ENCODE results near the gene TBCK.

The TBCK gene

GRCh38 chr4:106058921-106059320 lies 257.1 kb downstream of the TBCK start:
- TF ChIP-seq POLR2AphosphoS5 (IDR thresholded peaks at IDR 0.05; ENCODE audit: low read depth, low read length) (no peak), TAF1 (IDR thresholded peaks at IDR 0.05; ENCODE audit: borderline replicate concordance, low read depth, low read length) (no peak), POLR2A (IDR thresholded peaks at IDR 0.05; ENCODE audit: low read depth, low read length) (no peak)
- DNase-seq (ENCODE audit: insufficient read length) (no peak), FAIRE-seq (no peak)

GRCh38 chr4:106056914-106057313 lies 259.1 kb downstream of the TBCK start:
- FAIRE-seq (no peak), DNase-seq (ENCODE audit: insufficient read length) (no peak)

GRCh38 chr4:106051514-106051913 lies 264.5 kb downstream of the TBCK start:
- no peak for TF ChIP-seq TAF1 (IDR thresholded peaks at IDR 0.05; ENCODE audit: borderline replicate concordance, low read depth, low read length)
- no peak for TF ChIP-seq POLR2A (IDR thresholded peaks at IDR 0.05; ENCODE audit: low read depth, low read length)
- no peak for TF ChIP-seq POLR2AphosphoS5 (IDR thresholded peaks at IDR 0.05; ENCODE audit: low read depth, low read length)
- FAIRE-seq: no peak
- no peak for DNase-seq (ENCODE audit: insufficient read length)

More at GRCh38 chr4:106056914-106057313, 259.1 kb downstream of the TBCK start:
- TF ChIP-seq POLR2A (IDR thresholded peaks at IDR 0.05; ENCODE audit: low read depth, low read length) (no peak), POLR2AphosphoS5 (IDR thresholded peaks at IDR 0.05; ENCODE audit: low read depth, low read length) (no peak), TAF1 (IDR thresholded peaks at IDR 0.05; ENCODE audit: borderline replicate concordance, low read depth, low read length) (no peak)

- FAIRE-seq: no peak
- no peak for DNase-seq (ENCODE audit: insufficient read length)
- no peak for TF ChIP-seq POLR2AphosphoS5 (IDR thresholded peaks at IDR 0.05; ENCODE audit: low read depth, low read length)
- TF ChIP-seq POLR2A (IDR thresholded peaks at IDR 0.05; ENCODE audit: low read depth, low read length): no peak
- TF ChIP-seq TAF1 (IDR thresholded peaks at IDR 0.05; ENCODE audit: borderline replicate concordance, low read depth, low read length): no peak
Observed at GRCh38 chr4:106049490-106049889, 266.5 kb downstream of the TBCK start.

- TF ChIP-seq TAF1 (IDR thresholded peaks at IDR 0.05; ENCODE audit: borderline replicate concordance, low read depth, low read length): no peak
- DNase-seq (ENCODE audit: insufficient read length) (no peak), FAIRE-seq (no peak)
Observed at GRCh38 chr4:106048250-106048971, 267.6 kb downstream of the TBCK start.

GRCh38 chr4:106046083-106046482 lies 269.9 kb downstream of the TBCK start:
- TF ChIP-seq TAF1 (IDR thresholded peaks at IDR 0.05; ENCODE audit: borderline replicate concordance, low read depth, low read length) (no peak), POLR2AphosphoS5 (IDR thresholded peaks at IDR 0.05; ENCODE audit: low read depth, low read length) (no peak), POLR2A (IDR thresholded peaks at IDR 0.05; ENCODE audit: low read depth, low read length) (no peak)
- DNase-seq (ENCODE audit: insufficient read length): no peak
- no peak for FAIRE-seq

- TF ChIP-seq POLR2A (IDR thresholded peaks at IDR 0.05; ENCODE audit: low read depth, low read length) (no peak), POLR2AphosphoS5 (IDR thresholded peaks at IDR 0.05; ENCODE audit: low read depth, low read length) (no peak), TAF1 (IDR thresholded peaks at IDR 0.05; ENCODE audit: borderline replicate concordance, low read depth, low read length) (no peak)
- FAIRE-seq (no peak), DNase-seq (ENCODE audit: insufficient read length) (no peak)
Observed at GRCh38 chr4:106041294-106042002, 274.6 kb downstream of the TBCK start.

- DNase-seq (ENCODE audit: insufficient read length) (no peak), FAIRE-seq (no peak)
- TF ChIP-seq TAF1 (IDR thresholded peaks at IDR 0.05; ENCODE audit: borderline replicate concordance, low read depth, low read length): no peak
- no peak for TF ChIP-seq POLR2AphosphoS5 (IDR thresholded peaks at IDR 0.05; ENCODE audit: low read depth, low read length)
- no peak for TF ChIP-seq POLR2A (IDR thresholded peaks at IDR 0.05; ENCODE audit: low read depth, low read length)
Observed at GRCh38 chr4:106039796-106040195, 276.2 kb downstream of the TBCK start.

- FAIRE-seq (no peak), DNase-seq (ENCODE audit: insufficient read length) (no peak)
- no peak for TF ChIP-seq TAF1 (IDR thresholded peaks at IDR 0.05; ENCODE audit: borderline replicate concordance, low read depth, low read length)
- no peak for TF ChIP-seq POLR2AphosphoS5 (IDR thresholded peaks at IDR 0.05; ENCODE audit: low read depth, low read length)
- no peak for TF ChIP-seq POLR2A (IDR thresholded peaks at IDR 0.05; ENCODE audit: low read depth, low read length)
Observed at GRCh38 chr4:106038908-106039307, 277.1 kb downstream of the TBCK start.

- FAIRE-seq (no peak), DNase-seq (ENCODE audit: insufficient read length) (no peak)
- TF ChIP-seq POLR2AphosphoS5 (IDR thresholded peaks at IDR 0.05; ENCODE audit: low read depth, low read length) (no peak), POLR2A (IDR thresholded peaks at IDR 0.05; ENCODE audit: low read depth, low read length) (no peak), TAF1 (IDR thresholded peaks at IDR 0.05; ENCODE audit: borderline replicate concordance, low read depth, low read length) (no peak)
Observed at GRCh38 chr4:106038012-106038411, 278.0 kb downstream of the TBCK start.

- no peak for TF ChIP-seq POLR2A (IDR thresholded peaks at IDR 0.05; ENCODE audit: low read depth, low read length)
- TF ChIP-seq POLR2AphosphoS5 (IDR thresholded peaks at IDR 0.05; ENCODE audit: low read depth, low read length): no peak
- no peak for TF ChIP-seq TAF1 (IDR thresholded peaks at IDR 0.05; ENCODE audit: borderline replicate concordance, low read depth, low read length)
- no peak for FAIRE-seq
- DNase-seq (ENCODE audit: insufficient read length): no peak
Observed at GRCh38 chr4:106036848-106037247, 279.2 kb downstream of the TBCK start.

- TF ChIP-seq TAF1 (IDR thresholded peaks at IDR 0.05; ENCODE audit: borderline replicate concordance, low read depth, low read length) (no peak), POLR2A (IDR thresholded peaks at IDR 0.05; ENCODE audit: low read depth, low read length) (no peak), POLR2AphosphoS5 (IDR thresholded peaks at IDR 0.05; ENCODE audit: low read depth, low read length) (no peak)
- DNase-seq (ENCODE audit: insufficient read length) (no peak), FAIRE-seq (no peak)
Observed at GRCh38 chr4:106036334-106036733, 279.7 kb downstream of the TBCK start.
